HepG2 (cell line): Measurements from ENCODE around the gene KNG1. TPM values are rescaled to one million over a fixed set of nuclear protein-coding genes. Genes with fewer than 3 reads are reported as not detected.

Experiments
- AKAP8 ChIP-seq: sonication (generic); formaldehyde crosslinking; IDR thresholded peaks from 2 replicates; pipeline ENCODE4 v1.5.1; 2020; ENCODE audit warnings: mild to moderate bottlenecking, missing genetic modification reagents
- GLI4 ChIP-seq: sonication (generic); formaldehyde crosslinking; IDR thresholded peaks from 2 replicates; pipeline ENCODE4 v1.5.1; 2020; ENCODE audit warnings: missing genetic modification reagents, mild to moderate bottlenecking, moderate library complexity, borderline replicate concordance
- HNRNPLL ChIP-seq: fragments of 200-400 bp; formaldehyde crosslinking; IDR thresholded peaks from 2 replicates; pipeline ENCODE4 v1.6.1; 2017; ENCODE audit warnings: mild to moderate bottlenecking, low read depth, low read length; ENCODE audit not compliant: poor library complexity, severe bottlenecking
- IRF9 ChIP-seq: sonication (generic); formaldehyde crosslinking; IDR thresholded peaks from 2 replicates; pipeline ENCODE4 v1.8.0; 2022; ENCODE audit warnings: missing genetic modification reagents, mild to moderate bottlenecking, borderline replicate concordance
- IRX3 ChIP-seq: sonication (generic); formaldehyde crosslinking; IDR thresholded peaks from 2 replicates; pipeline ENCODE4 v1.8.1; 2023; ENCODE audit warnings: mild to moderate bottlenecking, low read depth, missing genetic modification reagents, borderline replicate concordance
- LCORL ChIP-seq, 2 experiments: fragments of 450-650 bp in 1 of 2; sonication (generic) in 1 of 2; formaldehyde crosslinking in 1 of 2; IDR thresholded peaks; 2 replicates each; pipeline versions ENCODE4 v1.5.0 to v1.6.1; 2017 to 2020; ENCODE audit warnings: antibody characterized with exemption in 1 of 2, missing genetic modification reagents in 1 of 2
- MBD4 ChIP-seq: IDR thresholded peaks from 2 replicates; pipeline ENCODE4 v1.6.1; 2012; ENCODE audit warnings: low read length, inconsistent platforms, borderline replicate concordance
- MTA3 ChIP-seq: sonication (generic); formaldehyde crosslinking; IDR thresholded peaks from 2 replicates; pipeline ENCODE4 v1.4.0; 2020; ENCODE audit warnings: missing genetic modification reagents
- NR0B2 ChIP-seq: sonication (generic); formaldehyde crosslinking; IDR thresholded peaks from 2 replicates; pipeline ENCODE4 v1.4.0; 2020; ENCODE audit warnings: mild to moderate bottlenecking, missing genetic modification reagents
- PBX2 ChIP-seq: IDR thresholded peaks from 2 replicates; pipeline ENCODE4 v1.6.1; 2016; ENCODE audit warnings: control low read depth
- ZBTB38 ChIP-seq: sonication (generic); formaldehyde crosslinking; IDR thresholded peaks from 2 replicates; pipeline ENCODE4 v1.5.1; 2020; ENCODE audit warnings: mild to moderate bottlenecking, missing genetic modification reagents
- ZFX ChIP-seq: sonication (generic); formaldehyde crosslinking; IDR thresholded peaks from 2 replicates; pipeline ENCODE4 v1.4.0; 2020; ENCODE audit warnings: mild to moderate bottlenecking, low read depth, missing genetic modification reagents, moderate library complexity
- ZNF256 ChIP-seq: sonication (generic); formaldehyde crosslinking; conservative IDR thresholded peaks from 2 replicates; pipeline ENCODE4 v1.4.0; 2020; ENCODE audit warnings: missing genetic modification reagents
- ZNF326 ChIP-seq: sonication (generic); formaldehyde crosslinking; IDR thresholded peaks from 2 replicates; pipeline ENCODE4 v1.4.0; 2020; ENCODE audit warnings: missing genetic modification reagents, borderline replicate concordance
- ZNF337 ChIP-seq: sonication (generic); formaldehyde crosslinking; IDR thresholded peaks from 2 replicates; pipeline ENCODE4 v1.5.1; 2020; ENCODE audit warnings: missing genetic modification reagents, low read depth, mild to moderate bottlenecking, borderline replicate concordance
- ZNF432 ChIP-seq: sonication (generic); formaldehyde crosslinking; IDR thresholded peaks from 2 replicates; pipeline ENCODE4 v1.5.0; 2020; ENCODE audit warnings: missing genetic modification reagents, mild to moderate bottlenecking, borderline replicate concordance
- ZNF468 ChIP-seq: sonication (generic); formaldehyde crosslinking; IDR thresholded peaks from 2 replicates; pipeline ENCODE4 v1.8.0; 2022; ENCODE audit warnings: mild to moderate bottlenecking, moderate library complexity, missing genetic modification reagents
- ZNF558 ChIP-seq: sonication (generic); formaldehyde crosslinking; IDR thresholded peaks from 2 replicates; pipeline ENCODE4 v1.9.0; 2022; ENCODE audit warnings: mild to moderate bottlenecking, missing genetic modification reagents, borderline replicate concordance
- ZNF576 ChIP-seq: sonication (generic); formaldehyde crosslinking; IDR thresholded peaks from 2 replicates; pipeline ENCODE4 v1.4.0; 2020; ENCODE audit warnings: mild to moderate bottlenecking, missing genetic modification reagents
- ZNF652 ChIP-seq: IDR thresholded peaks from 2 replicates; pipeline ENCODE4 v1.6.1; 2016; ENCODE audit warnings: low read depth, borderline replicate concordance
- ZNF710 ChIP-seq: sonication (generic); formaldehyde crosslinking; IDR thresholded peaks from 2 replicates; pipeline ENCODE4 v1.5.0; 2020; ENCODE audit warnings: mild to moderate bottlenecking, missing genetic modification reagents, borderline replicate concordance
- ZNF747 ChIP-seq: sonication (generic); formaldehyde crosslinking; IDR thresholded peaks from 2 replicates; pipeline ENCODE4 v1.8.1; 2023; ENCODE audit warnings: missing genetic modification reagents, mild to moderate bottlenecking, borderline replicate concordance
- ZNF839 ChIP-seq: sonication (generic); formaldehyde crosslinking; IDR thresholded peaks from 2 replicates; pipeline ENCODE4 v1.4.0; 2020; ENCODE audit warnings: missing genetic modification reagents, mild to moderate bottlenecking, borderline replicate concordance
- ZSCAN5A ChIP-seq: sonication (generic); formaldehyde crosslinking; IDR thresholded peaks from 2 replicates; pipeline ENCODE4 v1.8.0; 2022; ENCODE audit warnings: mild to moderate bottlenecking, missing genetic modification reagents, borderline replicate concordance
- polyA plus RNA-seq, 8 experiments: library from polyadenylated mRNA; depleted of rRNA in 3 of 8; stranded (reverse) in 7 of 8; unstranded in 1 of 8; fragments of >200 nt; fragmentation: Illumina TruSeq in 4 of 8; extraction: Trizol in 4 of 8; gene quantifications; 2 replicates each; pipeline versions ENCODE4 v1.2.1 to v1.2.3, GENCODE V29; 2011 to 2016; ENCODE audit warnings: low read depth in 4 of 8, missing spikeins in 1 of 8, mixed read lengths in 1 of 8; ENCODE audit not compliant: insufficient read depth in 1 of 8
- total RNA-seq, 5 experiments: library from RNA; depleted of rRNA; stranded (reverse); fragments of >200 nt; fragmentation: Illumina TruSeq; extraction: Trizol; gene quantifications; 2 replicates each; pipeline ENCODE4 v1.2.3, GENCODE V29; 2016; ENCODE audit warnings: low read depth in 1 of 5

The KNG1 gene
- total and polyA plus RNA-seq, 2 of the 13 experiments (the other 11 are each of a cell fraction or from before 2014, with no cell fraction given): 6.5 to 7.0 TPM

GRCh38 chr3:186746008-186746407 lies 28.8 kb downstream of the KNG1 start (continued):
- no peak for TF ChIP-seq IRX3
- no peak for TF ChIP-seq MBD4
- TF ChIP-seq IRF9 (CRISPR knock-in tag): no peak
- peak; percentile 76 for TF ChIP-seq ZFX (CRISPR knock-in tag)
- TF ChIP-seq ZNF576: no peak
- TF ChIP-seq ZNF747 (CRISPR knock-in tag): no peak
- no peak for TF ChIP-seq HNRNPLL
- peak; percentile 87; the same call in 1 of the 2 replicates for TF ChIP-seq ZBTB38
- TF ChIP-seq ZNF468 (CRISPR knock-in tag): no peak
- no peak for TF ChIP-seq ZNF839 (CRISPR knock-in tag)
- TF ChIP-seq ZNF710: 0 out of 2 replicates have a peak, but pooled peaks have one; percentile 25
- no peak for TF ChIP-seq AKAP8 (CRISPR knock-in tag)
- TF ChIP-seq GLI4 (CRISPR knock-in tag): no peak
- TF ChIP-seq ZNF558 (CRISPR knock-in tag): no peak
- peak; percentile 76 for TF ChIP-seq ZNF652
- no peak for TF ChIP-seq LCORL (IDR thresholded peaks at IDR 0.05)
- TF ChIP-seq LCORL (CRISPR knock-in tag; IDR thresholded peaks at IDR 0.05): peak; percentile 66; the same call in 1 of the 2 replicates
- no peak for TF ChIP-seq ZNF337
- TF ChIP-seq NR0B2 (CRISPR knock-in tag): no peak
- no peak; the same call in 1 of the 2 replicates for TF ChIP-seq ZSCAN5A (CRISPR knock-in tag)
- TF ChIP-seq ZNF256 (CRISPR knock-in tag): no peak
- no peak for TF ChIP-seq MTA3 (CRISPR knock-in tag)
- no peak for TF ChIP-seq ZNF432 (CRISPR knock-in tag)
- TF ChIP-seq PBX2 (CRISPR knock-in tag): no peak
- no peak for TF ChIP-seq ZNF326 (CRISPR knock-in tag)
